ENCODE measurements around the gene USP13. TPM values are rescaled to one million over a fixed set of nuclear protein-coding genes. Genes with fewer than 3 reads are reported as not detected.

The USP13 gene
- total RNA-seq, 1 experiment from 2014 or later = 27.8 TPM

DNA sequence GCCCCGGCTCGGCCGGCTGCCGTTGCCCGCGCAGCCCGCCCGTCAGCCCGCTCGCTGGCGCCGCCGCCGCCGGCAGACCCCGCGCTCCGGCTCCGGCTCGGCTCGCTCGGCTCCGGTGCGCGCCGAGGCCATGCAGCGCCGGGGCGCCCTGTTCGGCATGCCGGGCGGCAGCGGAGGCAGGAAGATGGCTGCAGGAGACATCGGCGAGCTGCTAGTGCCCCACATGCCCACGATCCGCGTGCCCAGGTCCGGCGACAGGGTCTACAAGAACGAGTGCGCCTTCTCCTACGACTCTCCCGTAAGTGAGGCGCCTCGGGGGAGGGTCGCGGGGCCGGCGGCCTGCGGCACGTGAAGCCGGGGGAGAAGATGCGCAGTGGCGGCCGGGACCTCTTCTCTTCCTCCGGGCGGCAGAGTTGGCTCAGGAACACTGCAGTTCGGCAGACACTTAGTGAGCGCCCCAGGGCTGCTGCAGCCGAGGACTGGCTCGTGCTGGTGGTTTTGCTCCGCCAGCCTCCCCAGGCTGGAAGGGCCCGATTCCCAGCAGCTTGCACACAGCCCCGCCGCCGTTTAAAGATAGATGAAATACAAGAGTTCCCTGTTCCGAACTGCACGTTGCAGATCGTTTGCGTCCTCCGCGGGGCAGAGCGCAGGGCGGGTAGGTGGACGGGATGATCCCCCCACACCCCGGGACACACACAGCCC is 407 bp downstream of the USP13 start:
- no peaks in the 10 kb centered on the region for H3K9me3 ChIP-seq (ENCODE audit: control insufficient read depth, insufficient read depth, low read depth, low read length)
- ATAC-seq (peak; percentile 80), DNase-seq (ENCODE audit: low read depth, low spot score) (no peak)
- H3K4me1 ChIP-seq (ENCODE audit: control insufficient read depth, insufficient read depth, low read length) = peaks cover 20% of the 10 kb centered on the region
- peak overlapping the region; percentile 77 to 97 for H3K4me3 ChIP-seq (ENCODE audit: low read depth in 2 of 2, low read length in 2 of 2)
- POLR2A ChIA-PET = interaction anchor here (0.6 kb wide), 1 partner anchor 63 kb away, joined by 5 read pairs; no protein-coding TSS in a partner anchor
- peak overlapping the region; percentile 83 for H3K27ac ChIP-seq (ENCODE audit: low read length)
- TF ChIP-seq TCF7L2 (IDR thresholded peaks at IDR 0.05; ENCODE audit: low read depth, low read length) (no peak), POLR2AphosphoS5 (IDR thresholded peaks at IDR 0.05; ENCODE audit: low read depth, low read length) (no peak; the same call in 1 of the 2 replicates), SIN3A (IDR thresholded peaks at IDR 0.05; ENCODE audit: borderline replicate concordance, insufficient read depth, low read depth, low read length) (0 out of 2 replicates have a peak, but pooled peaks have one; percentile 83)
- TF ChIP-seq, protein P1, sequence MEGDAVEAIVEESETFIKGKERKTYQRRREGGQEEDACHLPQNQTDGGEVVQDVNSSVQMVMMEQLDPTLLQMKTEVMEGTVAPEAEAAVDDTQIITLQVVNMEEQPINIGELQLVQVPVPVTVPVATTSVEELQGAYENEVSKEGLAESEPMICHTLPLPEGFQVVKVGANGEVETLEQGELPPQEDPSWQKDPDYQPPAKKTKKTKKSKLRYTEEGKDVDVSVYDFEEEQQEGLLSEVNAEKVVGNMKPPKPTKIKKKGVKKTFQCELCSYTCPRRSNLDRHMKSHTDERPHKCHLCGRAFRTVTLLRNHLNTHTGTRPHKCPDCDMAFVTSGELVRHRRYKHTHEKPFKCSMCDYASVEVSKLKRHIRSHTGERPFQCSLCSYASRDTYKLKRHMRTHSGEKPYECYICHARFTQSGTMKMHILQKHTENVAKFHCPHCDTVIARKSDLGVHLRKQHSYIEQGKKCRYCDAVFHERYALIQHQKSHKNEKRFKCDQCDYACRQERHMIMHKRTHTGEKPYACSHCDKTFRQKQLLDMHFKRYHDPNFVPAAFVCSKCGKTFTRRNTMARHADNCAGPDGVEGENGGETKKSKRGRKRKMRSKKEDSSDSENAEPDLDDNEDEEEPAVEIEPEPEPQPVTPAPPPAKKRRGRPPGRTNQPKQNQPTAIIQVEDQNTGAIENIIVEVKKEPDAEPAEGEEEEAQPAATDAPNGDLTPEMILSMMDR (IDR thresholded peaks at IDR 0.05) = peak; percentile 37
- TF ChIP-seq, protein P2, sequence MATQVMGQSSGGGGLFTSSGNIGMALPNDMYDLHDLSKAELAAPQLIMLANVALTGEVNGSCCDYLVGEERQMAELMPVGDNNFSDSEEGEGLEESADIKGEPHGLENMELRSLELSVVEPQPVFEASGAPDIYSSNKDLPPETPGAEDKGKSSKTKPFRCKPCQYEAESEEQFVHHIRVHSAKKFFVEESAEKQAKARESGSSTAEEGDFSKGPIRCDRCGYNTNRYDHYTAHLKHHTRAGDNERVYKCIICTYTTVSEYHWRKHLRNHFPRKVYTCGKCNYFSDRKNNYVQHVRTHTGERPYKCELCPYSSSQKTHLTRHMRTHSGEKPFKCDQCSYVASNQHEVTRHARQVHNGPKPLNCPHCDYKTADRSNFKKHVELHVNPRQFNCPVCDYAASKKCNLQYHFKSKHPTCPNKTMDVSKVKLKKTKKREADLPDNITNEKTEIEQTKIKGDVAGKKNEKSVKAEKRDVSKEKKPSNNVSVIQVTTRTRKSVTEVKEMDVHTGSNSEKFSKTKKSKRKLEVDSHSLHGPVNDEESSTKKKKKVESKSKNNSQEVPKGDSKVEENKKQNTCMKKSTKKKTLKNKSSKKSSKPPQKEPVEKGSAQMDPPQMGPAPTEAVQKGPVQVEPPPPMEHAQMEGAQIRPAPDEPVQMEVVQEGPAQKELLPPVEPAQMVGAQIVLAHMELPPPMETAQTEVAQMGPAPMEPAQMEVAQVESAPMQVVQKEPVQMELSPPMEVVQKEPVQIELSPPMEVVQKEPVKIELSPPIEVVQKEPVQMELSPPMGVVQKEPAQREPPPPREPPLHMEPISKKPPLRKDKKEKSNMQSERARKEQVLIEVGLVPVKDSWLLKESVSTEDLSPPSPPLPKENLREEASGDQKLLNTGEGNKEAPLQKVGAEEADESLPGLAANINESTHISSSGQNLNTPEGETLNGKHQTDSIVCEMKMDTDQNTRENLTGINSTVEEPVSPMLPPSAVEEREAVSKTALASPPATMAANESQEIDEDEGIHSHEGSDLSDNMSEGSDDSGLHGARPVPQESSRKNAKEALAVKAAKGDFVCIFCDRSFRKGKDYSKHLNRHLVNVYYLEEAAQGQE (IDR thresholded peaks at IDR 0.05; ENCODE audit: insufficient read depth in 1 of 2, low read depth in 2 of 2, low read length in 1 of 2) = no peak
- H3K27me3 ChIP-seq (ENCODE audit: control insufficient read depth, insufficient read depth, low read length) = no peaks in the 10 kb centered on the region
- H3K36me3 ChIP-seq (ENCODE audit: control insufficient read depth, insufficient read depth, low read length) = no peaks in the 10 kb centered on the region; the same call in 1 of the 2 replicates
- no TSS peak for BruUV-seq (replicated peaks)
- CTCF ChIA-PET = no interaction called here
- intact Hi-C loops (cut with micrococcal nuclease; ENCODE audit: unreplicated experiment) (no loop called here), in situ Hi-C loops (cut with HindIII; ENCODE audit: low pct_unique_long_range_greater_than_20kb, low sequenced_read_pairs) (no loop called here)

DNA sequence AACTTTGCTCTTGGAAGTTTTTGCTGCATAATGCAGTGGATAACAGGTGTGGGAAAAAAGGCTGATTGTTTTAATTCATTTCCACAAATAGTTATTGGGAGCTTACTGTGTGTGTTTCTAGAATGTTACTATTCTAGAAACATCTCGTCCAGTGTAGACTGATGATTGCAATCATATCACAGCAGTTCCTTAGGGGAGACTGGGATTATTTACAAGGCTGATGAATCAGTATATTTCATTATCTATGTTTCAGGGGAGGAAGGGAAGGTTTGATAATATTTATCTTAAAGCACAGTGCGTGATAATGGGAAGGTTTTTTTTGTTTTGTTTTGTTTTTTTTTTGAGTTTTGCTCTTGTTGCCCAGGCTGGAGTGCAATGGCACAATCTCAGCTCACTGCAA is 2.4 kb downstream of the USP13 start:
- intact Hi-C loops (cut with micrococcal nuclease; ENCODE audit: unreplicated experiment) (no loop called here), in situ Hi-C loops (cut with HindIII; ENCODE audit: low pct_unique_long_range_greater_than_20kb, low sequenced_read_pairs) (no loop called here)
- ATAC-seq (no peak), DNase-seq (ENCODE audit: low read depth, low spot score) (no peak)
- Histone ChIP-seq H3K27me3 (ENCODE audit: control insufficient read depth, insufficient read depth, low read length) (no peaks in the 10 kb centered on the region), H3K9me3 (ENCODE audit: control insufficient read depth, insufficient read depth, low read depth, low read length) (no peaks in the 10 kb centered on the region), H3K36me3 (ENCODE audit: control insufficient read depth, insufficient read depth, low read length) (no peaks in the 10 kb centered on the region; the same call in 1 of the 2 replicates), H3K4me1 (ENCODE audit: control insufficient read depth, insufficient read depth, low read length) (peaks cover 26% of the 10 kb centered on the region), H3K4me3 (ENCODE audit: low read depth in 2 of 2, low read length in 2 of 2) (no peak overlapping the region), H3K27ac (ENCODE audit: low read length) (no peak overlapping the region; the same call in 1 of the 2 replicates)
- ChIA-PET POLR2A (no interaction called here), CTCF (no interaction called here)
- TF ChIP-seq SIN3A (IDR thresholded peaks at IDR 0.05; ENCODE audit: borderline replicate concordance, insufficient read depth, low read depth, low read length) (no peak), TCF7L2 (IDR thresholded peaks at IDR 0.05; ENCODE audit: low read depth, low read length) (no peak), POLR2AphosphoS5 (IDR thresholded peaks at IDR 0.05; ENCODE audit: low read depth, low read length) (no peak)
- TF ChIP-seq, protein P2 (IDR thresholded peaks at IDR 0.05; ENCODE audit: insufficient read depth in 1 of 2, low read depth in 2 of 2, low read length in 1 of 2) = no peak
- TF ChIP-seq, protein P1 (IDR thresholded peaks at IDR 0.05) = no peak
- no TSS peak for BruUV-seq (replicated peaks)
